Keratinocyte (primary cell): ENCODE measurements around the gene POLDIP2. TPM values are rescaled to one million over a fixed set of nuclear protein-coding genes. Genes with fewer than 3 reads are reported as not detected.

Experiments
- DNase-seq: peaks from one replicate; pipeline ENCODE4 v3.0.0-alpha.2; 2011; ENCODE audit warnings: low read depth, missing footprints, low spot score
- FAIRE-seq: peaks from 2 replicates; lab custom pipeline; 2011; peaks lifted over from hg19 to GRCh38; lab: Jason Lieb, UNC
- H2AFZ ChIP-seq: 2 replicates; pipeline ENCODE4 v1.6.0; 2012; ENCODE audit warnings: low read length, control low read depth, inconsistent platforms; ENCODE audit not compliant: control insufficient read depth
- H3K27ac ChIP-seq: 2 replicates; pipeline ENCODE4 v1.5.1; 2011; ENCODE audit warnings: low read length; ENCODE audit not compliant: control insufficient read depth, insufficient read depth
- H3K27me3 ChIP-seq: 3 replicates; pipeline ENCODE4 v1.6.0; 2011; ENCODE audit warnings: low read length; ENCODE audit not compliant: control insufficient read depth, insufficient read depth; ENCODE audit errors: extremely low read depth
- H3K36me3 ChIP-seq, 2 experiments: 2 replicates in 1 of 2; 3 replicates in 1 of 2; pipeline ENCODE4 v1.5.1; 2011; ENCODE audit warnings: low read length in 2 of 2, mild to moderate bottlenecking in 1 of 2; ENCODE audit not compliant: control insufficient read depth in 2 of 2, insufficient read depth in 2 of 2; ENCODE audit errors: extremely low read depth in 1 of 2
- H3K4me1 ChIP-seq: 3 replicates; pipeline ENCODE4 v1.5.1; 2011; ENCODE audit warnings: low read length; ENCODE audit not compliant: control insufficient read depth, insufficient read depth; ENCODE audit errors: extremely low read depth
- H3K4me2 ChIP-seq: 3 replicates; pipeline ENCODE4 v1.6.0; 2011; ENCODE audit warnings: low read depth, low read length; ENCODE audit not compliant: control insufficient read depth, insufficient read depth; ENCODE audit errors: extremely low read depth
- H3K4me3 ChIP-seq, 3 experiments: fragments of 200-600 bp in 1 of 3; sonication (generic) in 1 of 3; 2 replicates in 2 of 3; 3 replicates in 1 of 3; pipeline ENCODE4 v1.5.1; 2011 to 2016; ENCODE audit warnings: low read length in 3 of 3, mild to moderate bottlenecking in 3 of 3, control low read depth in 2 of 3, inconsistent platforms in 1 of 3, low read depth in 1 of 3, mixed read lengths in 1 of 3, mixed run types in 1 of 3, moderate library complexity in 1 of 3; ENCODE audit not compliant: control insufficient read depth in 2 of 3, insufficient read depth in 2 of 3; ENCODE audit errors: extremely low read depth in 1 of 3
- H3K79me2 ChIP-seq: 2 replicates; pipeline ENCODE4 v1.6.0; 2012; ENCODE audit warnings: low read length; ENCODE audit not compliant: control insufficient read depth, insufficient read depth
- H3K9ac ChIP-seq: 3 replicates; pipeline ENCODE4 v1.6.0; 2011; ENCODE audit warnings: low read length; ENCODE audit not compliant: control insufficient read depth, insufficient read depth; ENCODE audit errors: extremely low read depth
- H3K9me1 ChIP-seq: 3 replicates; pipeline ENCODE4 v1.6.0; 2011; ENCODE audit warnings: low read length; ENCODE audit not compliant: control insufficient read depth, insufficient read depth; ENCODE audit errors: extremely low read depth
- H3K9me3 ChIP-seq: 2 replicates; pipeline ENCODE4 v1.5.1; 2012; ENCODE audit warnings: low read depth, low read length; ENCODE audit not compliant: control insufficient read depth
- H4K20me1 ChIP-seq: 3 replicates; pipeline ENCODE4 v1.6.0; 2011; ENCODE audit warnings: low read length; ENCODE audit not compliant: control insufficient read depth, insufficient read depth; ENCODE audit errors: extremely low read depth
- CTCF ChIP-seq, 3 experiments: IDR thresholded peaks in 1 of 3; conservative IDR thresholded peaks in 1 of 3; optimal IDR thresholded peaks in 1 of 3; 2 replicates in 2 of 3; 3 replicates in 1 of 3; pipeline versions ENCODE3 to v1.5.1; 2011; ENCODE audit warnings: low read length in 3 of 3, mild to moderate bottlenecking in 3 of 3, moderate library complexity in 2 of 3, control low read depth in 1 of 3, inconsistent platforms in 1 of 3; ENCODE audit not compliant: insufficient read depth in 2 of 3; ENCODE audit errors: extremely low read depth in 1 of 3
- EZH2 ChIP-seq: IDR thresholded peaks from one replicate; pipeline ENCODE4 v1.6.1; 2012; ENCODE audit warnings: inconsistent platforms, mild to moderate bottlenecking, low read length, moderate library complexity
- dilution Hi-C: fragments of 300-500 bp; cut with MboI; formaldehyde crosslinking; loops from one replicate; pipeline ENCODE4 v1.7.0; 2020; ENCODE audit warnings: low sequenced_read_pairs; ENCODE audit not compliant: extremely low pct_ligation_motif_present
- polyA plus RNA-seq, 5 experiments: library from polyadenylated mRNA; depleted of rRNA in 3 of 5; stranded (reverse) in 3 of 5; stranded (forward) in 1 of 5; unstranded in 1 of 5; fragments of >200 nt; gene quantifications; 1 replicate in 1 of 5; 2 replicates in 3 of 5; 3 replicates in 1 of 5; pipeline versions ENCODE4 v1.2.1 to v1.2.3, GENCODE V29; 2011 to 2012; ENCODE audit warnings: missing spikeins in 2 of 5, low read depth in 1 of 5, low replicate concordance in 1 of 5

POLDIP2 gene
- polyA plus RNA-seq, 1 donor (not counting 4 experiments of a cell fraction or from before 2014, with no cell fraction given) = 90.2 TPM

- peaks cover 10% of the 10 kb centered on the region for H3K9me1 ChIP-seq
- peaks cover 58% of the 10 kb centered on the region for H3K79me2 ChIP-seq
- TF ChIP-seq EZH2 (no peak), CTCF (optimal IDR thresholded peaks at IDR 0.05 in 1 of 3, IDR thresholded peaks at IDR 0.05 in 1 of 3, conservative IDR thresholded peaks at IDR 0.05 in 1 of 3; ENCODE audit: extremely low read depth in 1 of 3, insufficient read depth in 2 of 3, low read length in 3 of 3) (peak in 2 of 3 experiments; percentile 12 to 13)
- no peaks in the 10 kb centered on the region for H3K27me3 ChIP-seq
- peak overlapping the region; percentile 53 for H3K4me2 ChIP-seq
- peaks cover 32 to 48% of the 10 kb centered on the region in 2 experiments for H3K36me3 ChIP-seq
- no peak overlapping the region for H2AFZ ChIP-seq
- dilution Hi-C loops = no loop called here
- peaks cover 18% of the 10 kb centered on the region for H4K20me1 ChIP-seq
- DNase-seq = no peak
- no peaks in the 10 kb centered on the region for H3K9me3 ChIP-seq
- H3K9ac ChIP-seq = no peak overlapping the region
- H3K27ac ChIP-seq = peak overlapping the region; percentile 49
- H3K4me3 ChIP-seq = peak overlapping the region in 1 of 3 experiments; percentile 21
- no peak for FAIRE-seq
- peaks cover 38% of the 10 kb centered on the region for H3K4me1 ChIP-seq
Measured at GRCh38 chr17:28338056-28338768, 19.1 kb downstream of the POLDIP2 start.

GRCh38 chr17:28335959-28336871, 21.1 kb downstream of the POLDIP2 start:
- H3K4me1 ChIP-seq = peaks cover 38% of the 10 kb centered on the region
- dilution Hi-C loops = no loop called here
- TF ChIP-seq EZH2 = no peak
- no peak for TF ChIP-seq CTCF (optimal IDR thresholded peaks at IDR 0.05 in 1 of 3, IDR thresholded peaks at IDR 0.05 in 1 of 3, conservative IDR thresholded peaks at IDR 0.05 in 1 of 3; ENCODE audit: extremely low read depth in 1 of 3, insufficient read depth in 2 of 3, low read length in 3 of 3)

More at GRCh38 chr17:28335959-28336871, 21.1 kb downstream of the POLDIP2 start:
- H3K27me3 ChIP-seq = no peaks in the 10 kb centered on the region
- peak overlapping the region; percentile 99 for H3K9ac ChIP-seq
- H3K9me3 ChIP-seq = no peaks in the 10 kb centered on the region
- peaks cover 60% of the 10 kb centered on the region for H3K79me2 ChIP-seq
- H3K27ac ChIP-seq = peak overlapping the region; percentile 99
- peaks cover 22 to 30% of the 10 kb centered on the region in 2 experiments for H3K36me3 ChIP-seq
- H4K20me1 ChIP-seq = peaks cover 18% of the 10 kb centered on the region
- peaks cover 10% of the 10 kb centered on the region for H3K9me1 ChIP-seq
- H3K4me3 ChIP-seq = peak overlapping the region; percentile 74 to 99 (median 97)
- H3K4me2 ChIP-seq = peak overlapping the region; percentile 99
- FAIRE-seq (peak; percentile 81), DNase-seq (peak; percentile 60)
- peak overlapping the region; percentile 68 for H2AFZ ChIP-seq
